GM19238 (cell line): ENCODE data around the gene PPP2R3A.

Experiments
- DNase-seq: peaks from one replicate; pipeline ENCODE4 v3.0.0; 2011; ENCODE audit warnings: low spot score; ENCODE audit not compliant: insufficient read length

The PPP2R3A gene

GRCh38 chr3:136192831-136193230, 227.3 kb downstream of the PPP2R3A start:
- no peak for DNase-seq

- DNase-seq = no peak
Measured at GRCh38 chr3:136193278-136194054, 227.9 kb downstream of the PPP2R3A start.

- DNase-seq = no peak
Measured at GRCh38 chr3:136194409-136195257, 229.1 kb downstream of the PPP2R3A start.

GRCh38 chr3:136195258-136196063, 229.9 kb downstream of the PPP2R3A start:
- DNase-seq = peak; percentile 61

- no peak for DNase-seq
Measured at GRCh38 chr3:136196064-136196400, 230.5 kb downstream of the PPP2R3A start, which contains the start of gene MSL2. Gene MSL2, minus strand, starts transcription at chr3:136196335. Its CDS starts 1,222 bp downstream, at chr3:136195113.

GRCh38 chr3:136196401-136197158, 231.1 kb downstream of the PPP2R3A start:
- peak; percentile 91 for DNase-seq

GRCh38 chr3:136197159-136197793, 231.7 kb downstream of the PPP2R3A start:
- DNase-seq = no peak
